Peyer's patch (tissue), 4 donors: Measurements from ENCODE around the gene MGLL. TPM values are rescaled to one million over a fixed set of nuclear protein-coding genes. Genes with fewer than 3 reads are reported as not detected.

Source experiments
- DNase-seq, 3 donors: peaks; one replicate each; pipeline ENCODE4 v3.0.0-alpha.2; 2017 to 2019
- H3K27ac ChIP-seq, 4 donors: fragments of 200-600 bp; sonication (generic); one replicate each; pipeline ENCODE4 v1.5.1; 2016 to 2019
- H3K27me3 ChIP-seq, 2 donors: fragments of 200-600 bp; sonication (generic); one replicate each; pipeline ENCODE4 v1.5.1; 2019
- H3K36me3 ChIP-seq, 3 donors: fragments of 200-600 bp; sonication (generic); one replicate each; pipeline ENCODE4 v1.5.1; 2016 to 2019
- H3K4me1 ChIP-seq, 4 donors: fragments of 200-600 bp; sonication (generic); one replicate each; pipeline ENCODE4 v1.5.1; 2016 to 2019
- H3K4me3 ChIP-seq, 4 donors: fragments of 200-600 bp; sonication (generic); 1 replicate in 3 of 4; 2 replicates in 1 of 4; pipeline ENCODE4 v1.5.1; 2016 to 2019; ENCODE audit warnings: mild to moderate bottlenecking in 1 of 4
- H3K9me3 ChIP-seq, 4 donors: fragments of 200-600 bp; sonication (generic); one replicate each; pipeline ENCODE4 v1.5.1; 2016 to 2019; ENCODE audit warnings: mild to moderate bottlenecking in 1 of 4
- CTCF ChIP-seq, 6 experiments: fragments of 450-650 bp in 4 of 6; fragments of 200-600 bp in 2 of 6; sonication (generic) in 1 of 6; IDR thresholded peaks; one replicate each; pipeline ENCODE4 v1.5.1; 2017 to 2019; ENCODE audit warnings: antibody characterized with exemption in 6 of 6, mild to moderate bottlenecking in 3 of 6, moderate library complexity in 1 of 6
- POLR2A ChIP-seq, 2 donors: fragments of 450-650 bp; IDR thresholded peaks; one replicate each; pipeline ENCODE4 v1.5.1; 2017; ENCODE audit warnings: antibody characterized with exemption in 2 of 2, mild to moderate bottlenecking in 2 of 2, moderate library complexity in 2 of 2
- total RNA-seq, 4 donors: library from RNA; depleted of rRNA; stranded (reverse); fragments of >200 nt; gene quantifications; one replicate each; pipeline ENCODE4 v1.1.0, GENCODE V29; 2016

The MGLL gene
- total RNA-seq, 4 donors from 2014 or later: 56.1 to 180 (median 143) TPM

- Histone ChIP-seq H3K4me3 (no peak overlapping the region), H3K9me3 (no peaks in the 10 kb centered on the region), H3K4me1 (no peaks in the 10 kb centered on the region), H3K27ac (no peak overlapping the region), H3K27me3 (no peaks in the 10 kb centered on the region), H3K36me3 (no peaks in the 10 kb centered on the region)
- TF ChIP-seq CTCF (IDR thresholded peaks at IDR 0.05): no peak
- no peak for TF ChIP-seq POLR2A (IDR thresholded peaks at IDR 0.05)
- DNase-seq: no peak
Observed at GRCh38 chr3:127860211-127860696, 37.9 kb upstream of the MGLL start.

- DNase-seq: no peak
- H3K4me1 ChIP-seq: no peaks in the 10 kb centered on the region
- TF ChIP-seq POLR2A (IDR thresholded peaks at IDR 0.05): no peak
- no peak for TF ChIP-seq CTCF (IDR thresholded peaks at IDR 0.05)
- H3K27ac ChIP-seq: no peak overlapping the region
- no peaks in the 10 kb centered on the region for H3K9me3 ChIP-seq
- no peaks in the 10 kb centered on the region for H3K27me3 ChIP-seq
- no peaks in the 10 kb centered on the region for H3K36me3 ChIP-seq
- no peak overlapping the region for H3K4me3 ChIP-seq
Observed at GRCh38 chr3:127859730-127860129, 37.4 kb upstream of the MGLL start.

- Histone ChIP-seq H3K4me1 (no peaks in the 10 kb centered on the region), H3K4me3 (no peak overlapping the region), H3K36me3 (no peaks in the 10 kb centered on the region), H3K9me3 (no peaks in the 10 kb centered on the region), H3K27me3 (no peaks in the 10 kb centered on the region), H3K27ac (no peak overlapping the region)
- DNase-seq: no peak
- no peak for TF ChIP-seq CTCF (IDR thresholded peaks at IDR 0.05)
- TF ChIP-seq POLR2A (IDR thresholded peaks at IDR 0.05): no peak
Observed at GRCh38 chr3:127858937-127859336, 36.6 kb upstream of the MGLL start.

GRCh38 chr3:127858521-127858920, 36.2 kb upstream of the MGLL start:
- no peak for TF ChIP-seq POLR2A (IDR thresholded peaks at IDR 0.05)
- no peak for TF ChIP-seq CTCF (IDR thresholded peaks at IDR 0.05)
- no peaks in the 10 kb centered on the region for H3K4me1 ChIP-seq
- no peaks in the 10 kb centered on the region for H3K27me3 ChIP-seq
- H3K9me3 ChIP-seq: no peaks in the 10 kb centered on the region
- H3K27ac ChIP-seq: no peak overlapping the region
- no peak overlapping the region for H3K4me3 ChIP-seq
- no peaks in the 10 kb centered on the region for H3K36me3 ChIP-seq
- DNase-seq: no peak

GRCh38 chr3:127857333-127857732, 35.0 kb upstream of the MGLL start:
- no peaks in the 10 kb centered on the region for H3K36me3 ChIP-seq
- H3K27me3 ChIP-seq: no peaks in the 10 kb centered on the region
- no peaks in the 10 kb centered on the region for H3K9me3 ChIP-seq
- no peak for TF ChIP-seq POLR2A (IDR thresholded peaks at IDR 0.05)
- TF ChIP-seq CTCF (IDR thresholded peaks at IDR 0.05): peak in 1 of 6 experiments; percentile 11
- no peaks in the 10 kb centered on the region for H3K4me1 ChIP-seq
- DNase-seq: no peak
- H3K27ac ChIP-seq: no peak overlapping the region
- no peak overlapping the region for H3K4me3 ChIP-seq

GRCh38 chr3:127856801-127857200, 34.5 kb upstream of the MGLL start:
- no peak overlapping the region for H3K27ac ChIP-seq
- no peaks in the 10 kb centered on the region for H3K4me1 ChIP-seq
- H3K27me3 ChIP-seq: no peaks in the 10 kb centered on the region
- DNase-seq: no peak
- TF ChIP-seq POLR2A (IDR thresholded peaks at IDR 0.05) (no peak), CTCF (IDR thresholded peaks at IDR 0.05) (no peak)
- H3K36me3 ChIP-seq: no peaks in the 10 kb centered on the region
- no peaks in the 10 kb centered on the region for H3K9me3 ChIP-seq
- no peak overlapping the region for H3K4me3 ChIP-seq
